Subcutaneous adipose tissue (tissue), 4 donors: ENCODE measurements around the gene LAMC3. TPM values are rescaled to one million over a fixed set of nuclear protein-coding genes. Genes with fewer than 3 reads are reported as not detected.

Source experiments
- CTCF ChIP-seq: fragments of 450-650 bp; IDR thresholded peaks from one replicate; pipeline ENCODE4 v1.5.1; 2016; ENCODE audit warnings: low read depth, mild to moderate bottlenecking, control low read depth, antibody characterized with exemption, moderate library complexity
- total RNA-seq, 4 donors: library from RNA; depleted of rRNA; stranded (reverse); fragments of >200 nt; gene quantifications; one replicate each; pipeline ENCODE4 v1.1.0, GENCODE V29; 2016

The LAMC3 gene
- total RNA-seq, 4 donors from 2014 or later = 1.3 to 2.9 (median 1.9) TPM

- TF ChIP-seq CTCF = no peak
Measured at GRCh38 chr9:131069699-131070098, 60.7 kb downstream of the LAMC3 start.

- TF ChIP-seq CTCF = no peak
Measured at GRCh38 chr9:131072107-131072870, 63.3 kb downstream of the LAMC3 start.

- no peak for TF ChIP-seq CTCF
Measured at GRCh38 chr9:131072871-131073237, 63.9 kb downstream of the LAMC3 start.

GRCh38 chr9:131076347-131077195 is 67.6 kb downstream of the LAMC3 start:
- no peak for TF ChIP-seq CTCF

GRCh38 chr9:131078427-131079366 is 69.7 kb downstream of the LAMC3 start:
- no peak for TF ChIP-seq CTCF

GRCh38 chr9:131080589-131080988 is 71.6 kb downstream of the LAMC3 start:
- TF ChIP-seq CTCF = no peak
